GM21381 (cell line): Measurements from ENCODE around the gene ZSCAN9.
A peak's percentile ranks its signal among the peaks of the same experiment; 100 is the strongest.

Experiments used
- ATAC-seq: cut with Tn5 transposase; IDR thresholded peaks from one replicate; pipeline ENCODE4 v1.9.1; 2021; ENCODE audit warnings: mild to moderate bottlenecking, moderate library complexity; ENCODE audit not compliant: unreplicated experiment

The ZSCAN9 gene

DNA sequence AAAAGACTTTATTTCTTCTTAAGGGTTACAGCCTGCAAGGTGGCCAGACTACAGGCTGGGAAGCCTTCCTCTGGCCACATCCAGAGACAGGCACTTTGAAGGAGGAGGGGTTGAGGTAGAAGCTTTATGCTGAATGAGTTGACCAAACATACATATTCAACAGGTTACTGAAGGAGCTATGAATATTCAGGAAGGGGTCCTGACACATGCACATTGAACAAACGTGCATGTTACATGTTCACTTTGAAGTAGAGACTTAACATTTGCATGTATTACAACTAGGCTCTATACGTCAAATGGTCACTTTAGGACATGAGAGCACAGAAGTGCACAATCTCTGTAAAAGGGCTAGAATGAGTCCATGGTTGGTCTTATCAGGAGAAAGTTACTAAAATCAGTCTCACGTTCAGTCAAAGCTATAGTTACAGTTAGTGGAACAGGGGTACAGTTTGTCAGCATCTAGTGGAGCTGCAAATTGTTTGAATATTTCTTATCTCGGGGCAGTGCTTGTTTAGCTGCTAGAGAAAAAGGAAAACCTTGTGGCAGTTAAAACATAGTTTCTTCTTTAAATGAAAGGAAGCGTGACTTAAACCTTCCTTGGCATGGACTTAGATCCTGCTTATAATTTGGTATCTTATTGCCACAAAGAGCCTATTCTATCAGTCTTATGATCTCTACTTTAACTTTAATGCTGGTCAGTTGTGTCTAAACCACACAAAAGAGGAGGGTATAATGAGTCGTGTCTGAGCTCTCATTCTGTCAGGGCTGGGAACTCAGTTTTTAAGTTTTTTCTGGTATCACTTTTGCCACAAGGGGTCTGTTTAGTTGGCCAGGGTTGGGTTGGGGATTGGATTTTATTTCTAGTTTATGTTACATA is 4.6 kb upstream of the ZSCAN9 start:
- no peak for ATAC-seq

GRCh38 chr6:28224131-28225055 is 682 bp upstream of the ZSCAN9 start:
- no peak for ATAC-seq

DNA sequence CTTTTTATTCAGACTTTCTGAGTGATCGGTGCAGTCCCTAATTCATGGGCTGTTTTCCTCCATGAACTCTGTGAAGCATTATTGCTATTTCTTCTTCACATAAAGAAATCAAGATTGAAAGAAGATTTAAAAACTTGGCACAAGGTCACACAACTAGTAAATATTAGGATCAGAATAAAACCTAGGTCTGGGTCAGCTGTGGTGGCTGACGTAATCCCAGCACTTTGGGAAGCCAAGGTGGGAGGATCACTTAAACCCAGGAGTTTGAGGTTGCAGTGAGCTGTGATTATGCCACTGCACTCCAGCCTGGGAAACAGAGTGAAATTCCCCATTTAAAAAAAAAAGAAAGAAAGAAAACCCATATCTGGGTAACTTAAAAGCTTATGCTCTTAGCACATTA is 1.4 kb downstream of the ZSCAN9 start:
- ATAC-seq = no peak

DNA sequence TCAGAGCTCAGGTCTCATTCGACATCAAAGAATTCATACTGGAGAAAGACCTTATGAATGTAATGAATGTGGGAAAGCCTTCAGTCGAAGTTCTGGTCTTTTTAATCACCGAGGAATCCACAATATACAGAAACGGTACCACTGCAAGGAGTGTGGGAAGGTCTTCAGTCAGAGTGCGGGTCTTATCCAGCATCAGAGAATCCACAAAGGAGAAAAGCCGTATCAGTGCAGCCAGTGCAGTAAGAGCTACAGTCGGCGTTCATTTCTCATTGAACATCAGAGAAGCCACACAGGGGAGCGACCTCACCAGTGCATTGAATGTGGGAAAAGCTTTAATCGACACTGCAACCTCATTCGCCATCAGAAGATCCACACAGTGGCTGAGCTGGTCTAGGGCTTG is 7.7 kb downstream of the ZSCAN9 start:
- no peak for ATAC-seq

GRCh38 chr6:28235912-28236452 is 10.9 kb downstream of the ZSCAN9 start:
- ATAC-seq = no peak

DNA sequence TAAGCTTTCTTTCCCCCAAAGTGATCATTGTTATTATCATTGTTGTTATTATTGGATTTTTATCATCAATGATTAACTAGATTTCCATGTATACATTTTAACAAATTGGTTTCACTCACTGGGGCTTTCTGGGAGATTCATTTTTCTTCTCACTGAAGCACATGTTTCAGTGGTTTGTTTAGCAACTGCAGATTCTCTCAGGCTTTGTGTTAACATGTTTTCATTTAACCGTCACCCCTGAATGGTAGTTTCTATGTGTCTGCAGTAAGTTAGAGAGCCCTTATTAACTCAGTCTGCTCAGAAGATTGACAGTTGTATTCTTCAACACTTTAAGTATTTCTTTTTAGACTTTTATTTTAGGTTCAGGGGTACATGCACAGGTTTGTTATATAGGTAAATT is 14.6 kb downstream of the ZSCAN9 start:
- ATAC-seq = no peak

- ATAC-seq = no peak
These were observed 15.4 kb downstream of the ZSCAN9 start for GRCh38 chr6:28240471-28240870.

- no peak for ATAC-seq
These were observed 18.9 kb downstream of the ZSCAN9 start for GRCh38 chr6:28243946-28244345.

- no peak for ATAC-seq
These were observed 20.3 kb downstream of the ZSCAN9 start for GRCh38 chr6:28245206-28245941.

- ATAC-seq = no peak
These were observed 23.8 kb downstream of the ZSCAN9 start for GRCh38 chr6:28248916-28249315.

DNA sequence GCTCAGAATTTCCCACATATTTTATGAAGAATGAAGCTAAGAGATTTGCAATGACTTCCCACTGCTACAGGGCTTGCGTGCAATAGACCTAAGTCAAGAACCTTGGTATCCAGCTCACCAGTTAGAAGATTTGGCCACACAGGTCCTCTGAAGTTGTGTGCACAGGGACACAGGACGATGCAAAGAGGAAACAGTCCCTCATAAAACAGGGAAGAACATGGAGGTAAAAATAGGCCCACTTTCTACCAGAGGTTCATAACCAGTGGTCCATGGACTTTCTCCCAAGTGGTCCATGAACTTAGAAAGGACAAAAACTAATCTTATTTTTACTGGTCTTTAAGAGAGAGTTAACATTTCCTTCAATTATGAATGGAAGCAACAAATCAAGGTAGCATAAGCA is 25.7 kb downstream of the ZSCAN9 start:
- ATAC-seq = no peak

DNA sequence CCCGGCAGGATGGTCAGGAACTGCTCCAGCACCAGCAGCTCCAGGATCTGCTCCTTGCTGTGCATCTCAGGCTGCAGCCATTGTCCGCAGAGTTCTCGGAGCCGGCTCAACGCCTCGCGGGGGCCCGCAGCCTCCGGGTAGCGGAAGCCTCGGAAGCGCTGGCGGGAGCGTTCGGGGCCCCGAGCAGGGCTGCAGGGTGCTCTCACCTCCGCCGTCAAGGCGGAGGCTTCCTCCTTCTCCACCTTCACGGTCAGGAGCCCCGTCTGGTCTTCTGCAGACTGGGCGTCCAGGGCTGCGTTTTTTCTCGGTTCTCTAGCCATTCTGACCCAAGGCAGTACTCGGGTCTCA is 26.6 kb downstream of the ZSCAN9 start:
- peak; percentile 44 for ATAC-seq

DNA sequence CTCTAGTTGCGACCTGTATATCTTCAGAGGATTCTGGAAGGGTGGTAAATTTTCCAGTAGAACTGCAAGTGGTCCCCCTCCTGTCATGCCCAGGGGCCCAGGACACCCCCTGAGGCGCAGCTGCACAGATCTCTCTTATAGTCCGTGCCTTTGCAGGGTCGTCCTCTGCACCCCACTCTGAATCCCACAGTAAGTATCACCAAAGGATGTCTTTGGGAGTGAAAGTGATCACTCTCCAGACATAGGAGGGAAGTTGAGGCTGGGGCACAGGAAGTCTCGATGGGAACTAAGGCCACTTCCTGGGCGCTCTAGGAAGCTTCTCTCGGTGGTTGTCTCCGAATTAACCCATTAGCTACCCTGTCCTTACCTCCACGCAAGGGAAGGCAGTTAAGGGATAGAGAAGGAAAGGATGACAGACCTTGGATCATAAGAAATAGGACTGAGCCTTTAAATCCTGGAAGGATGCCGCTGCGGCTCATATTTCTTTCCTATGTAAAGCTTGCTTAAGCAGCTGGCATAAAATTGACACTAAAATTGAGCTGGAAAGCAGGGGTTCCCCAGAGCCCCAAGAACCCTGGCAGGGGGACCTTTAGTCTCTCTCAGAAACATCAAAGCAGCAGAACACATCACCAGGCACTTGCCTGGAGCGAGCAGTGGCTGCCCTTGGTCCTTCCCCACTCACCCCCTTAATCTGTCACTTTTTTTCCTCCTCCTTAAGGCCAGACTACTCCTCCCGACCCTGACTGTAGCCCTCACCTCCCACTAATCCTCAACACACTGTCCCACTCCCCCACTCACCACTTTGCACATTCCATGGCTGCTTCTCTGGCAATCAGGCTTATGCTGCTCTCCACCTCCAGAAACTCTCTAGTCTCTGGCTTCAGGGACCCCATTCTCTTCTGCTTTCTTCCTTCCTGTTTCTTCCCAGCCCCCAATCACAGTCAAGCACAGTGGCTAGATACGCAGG is 27.2 kb downstream of the ZSCAN9 start, which contains the start of gene ZKSCAN4:
Gene ZKSCAN4, minus strand, starts transcription at position 261 of the 967 bp plus-strand sequence. CDS start 289 bp downstream, outside the sequence.
- peak; percentile 76 for ATAC-seq

DNA sequence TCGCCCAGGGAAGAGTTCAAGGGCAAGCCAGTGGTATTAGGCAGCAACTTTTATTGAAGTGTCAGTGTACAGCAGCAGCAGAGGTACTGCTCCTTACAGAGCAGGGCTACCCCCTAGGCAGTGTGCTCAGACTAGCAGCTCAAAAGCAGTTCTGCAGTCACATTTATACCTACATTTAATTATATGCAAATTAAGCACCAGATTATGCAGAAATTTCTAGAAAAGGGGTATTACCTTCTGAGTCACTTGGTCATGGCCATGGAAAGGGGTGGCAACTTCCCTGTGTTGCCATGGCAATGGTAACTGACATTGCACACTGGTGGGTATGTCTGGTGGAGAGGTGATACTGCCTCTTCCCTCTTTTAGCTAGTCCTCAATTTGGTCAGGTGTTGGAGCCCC is 29.0 kb downstream of the ZSCAN9 start:
- no peak for ATAC-seq

- ATAC-seq = no peak
These were observed 32.0 kb downstream of the ZSCAN9 start for GRCh38 chr6:28257042-28257441.

DNA sequence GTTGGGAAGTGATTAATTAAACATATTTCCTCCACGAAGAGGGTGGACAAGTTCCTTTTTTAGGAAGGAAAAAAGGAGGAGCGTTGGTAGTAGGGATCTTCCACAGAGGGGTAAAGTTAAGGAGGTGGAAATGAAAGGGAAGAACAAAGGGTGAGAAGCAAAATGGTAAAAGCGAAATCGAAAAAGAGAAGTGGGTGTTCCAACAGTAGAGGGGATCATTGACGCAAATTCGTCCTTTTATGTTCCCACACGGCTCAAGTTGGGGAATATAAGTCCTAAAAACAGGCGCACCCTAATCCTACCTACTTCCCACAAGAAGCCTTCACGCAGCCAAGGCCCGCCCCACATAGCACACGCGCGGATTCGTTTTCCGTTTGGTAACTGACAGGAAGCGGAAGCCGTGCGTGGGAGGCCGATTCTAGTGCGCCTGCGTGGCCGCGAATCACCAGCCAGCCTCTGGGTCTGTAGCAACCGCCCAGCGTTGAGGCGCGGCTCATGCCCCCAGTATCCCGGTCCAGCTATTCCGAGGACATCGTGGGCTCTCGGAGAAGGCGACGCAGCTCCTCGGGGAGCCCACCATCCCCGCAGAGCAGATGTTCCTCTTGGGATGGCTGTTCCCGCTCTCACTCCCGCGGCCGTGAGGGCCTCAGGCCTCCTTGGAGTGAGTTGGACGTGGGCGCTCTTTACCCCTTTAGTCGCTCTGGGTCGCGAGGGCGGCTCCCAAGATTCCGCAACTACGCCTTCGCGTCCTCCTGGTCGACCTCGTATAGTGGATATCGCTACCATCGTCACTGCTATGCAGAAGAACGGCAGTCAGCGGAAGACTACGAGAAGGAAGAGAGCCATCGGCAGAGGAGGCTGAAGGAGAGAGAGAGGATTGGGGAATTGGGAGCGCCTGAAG is 34.1 kb downstream of the ZSCAN9 start, which contains the start of gene NKAPL:
Gene NKAPL, plus strand, starts transcription at position 421 of the 901 bp plus-strand sequence. Its CDS starts 75 bp downstream, at position 496.
- no peak for ATAC-seq

DNA sequence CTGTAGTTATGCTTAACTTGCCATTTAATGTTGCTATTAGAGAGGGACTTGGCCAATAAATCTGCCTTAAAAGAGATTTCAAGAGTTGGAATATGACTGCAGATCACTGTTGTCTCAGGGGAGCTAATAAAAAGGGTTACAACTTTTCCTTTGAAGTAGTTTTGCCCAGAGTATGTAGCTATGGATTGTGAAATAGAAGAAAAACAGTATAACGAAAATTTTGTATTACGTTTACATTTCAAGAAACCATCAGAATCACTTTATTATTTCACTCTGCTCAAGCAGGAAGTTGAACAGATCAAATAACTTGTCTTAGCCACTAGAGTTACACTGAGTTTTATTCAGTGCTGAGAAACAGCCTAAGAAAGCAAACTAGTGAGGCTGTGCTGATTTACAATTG is 38.8 kb downstream of the ZSCAN9 start:
- no peak for ATAC-seq

- ATAC-seq = no peak
These were observed 39.8 kb downstream of the ZSCAN9 start for GRCh38 chr6:28264834-28265401.
